Caki2 (cell line): Measurements from ENCODE around the gene ZNF653. TPM values are rescaled to one million over a fixed set of nuclear protein-coding genes. Genes with fewer than 3 reads are reported as not detected.

Source experiments
- DNase-seq: peaks from one replicate; pipeline ENCODE4 v3.0.0-alpha.2; 2015; ENCODE audit warnings: low read depth
- in situ Hi-C: cut with HindIII; loops from 2 replicates; pipeline ENCODE4 v1.10.0; 2016; ENCODE audit warnings: low sequenced_read_pairs, low pct_unique_long_range_greater_than_20kb, mixed read lengths
- total RNA-seq: library from RNA; depleted of rRNA; stranded (reverse); fragments of >200 nt; shearing (Covaris generic); gene quantifications from 2 replicates; pipeline ENCODE4 v1.2.3, GENCODE V29; 2014; ENCODE audit warnings: low replicate concordance; rRNA removed

ZNF653 gene, protein sequence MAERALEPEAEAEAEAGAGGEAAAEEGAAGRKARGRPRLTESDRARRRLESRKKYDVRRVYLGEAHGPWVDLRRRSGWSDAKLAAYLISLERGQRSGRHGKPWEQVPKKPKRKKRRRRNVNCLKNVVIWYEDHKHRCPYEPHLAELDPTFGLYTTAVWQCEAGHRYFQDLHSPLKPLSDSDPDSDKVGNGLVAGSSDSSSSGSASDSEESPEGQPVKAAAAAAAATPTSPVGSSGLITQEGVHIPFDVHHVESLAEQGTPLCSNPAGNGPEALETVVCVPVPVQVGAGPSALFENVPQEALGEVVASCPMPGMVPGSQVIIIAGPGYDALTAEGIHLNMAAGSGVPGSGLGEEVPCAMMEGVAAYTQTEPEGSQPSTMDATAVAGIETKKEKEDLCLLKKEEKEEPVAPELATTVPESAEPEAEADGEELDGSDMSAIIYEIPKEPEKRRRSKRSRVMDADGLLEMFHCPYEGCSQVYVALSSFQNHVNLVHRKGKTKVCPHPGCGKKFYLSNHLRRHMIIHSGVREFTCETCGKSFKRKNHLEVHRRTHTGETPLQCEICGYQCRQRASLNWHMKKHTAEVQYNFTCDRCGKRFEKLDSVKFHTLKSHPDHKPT
- total RNA-seq, result 4.6 and 43.5 TPM in 2 replicates

DNA sequence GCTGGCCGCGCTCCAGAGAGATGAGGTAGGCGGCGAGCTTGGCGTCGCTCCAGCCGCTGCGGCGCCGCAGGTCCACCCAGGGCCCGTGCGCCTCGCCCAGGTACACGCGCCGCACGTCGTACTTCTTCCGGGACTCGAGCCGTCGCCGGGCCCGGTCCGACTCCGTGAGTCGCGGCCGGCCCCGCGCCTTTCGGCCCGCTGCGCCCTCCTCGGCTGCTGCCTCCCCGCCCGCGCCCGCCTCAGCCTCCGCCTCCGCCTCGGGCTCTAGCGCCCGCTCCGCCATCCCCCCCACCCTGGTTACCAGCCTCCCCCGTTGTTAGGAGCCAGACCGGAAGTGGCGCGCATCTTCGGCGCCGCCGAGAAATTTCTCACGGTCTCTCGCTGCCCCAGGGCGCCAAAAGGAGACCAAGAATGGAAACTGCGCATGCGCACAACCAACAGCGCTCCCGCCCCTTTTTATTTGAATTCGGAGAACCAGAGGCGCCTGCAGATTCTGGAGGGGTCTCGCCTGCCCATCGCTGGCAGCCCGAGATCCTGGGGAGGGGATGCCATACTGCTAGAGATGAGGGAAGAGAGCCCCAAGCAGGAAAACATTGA lies at the start of gene ZNF653:
Gene ZNF653, minus strand, starts transcription at position 336 of the 597 bp plus-strand sequence. Its CDS starts 53 bp downstream, at position 283.
- in situ Hi-C loops, result no loop called here
- DNase-seq, result peak; percentile 92

DNA sequence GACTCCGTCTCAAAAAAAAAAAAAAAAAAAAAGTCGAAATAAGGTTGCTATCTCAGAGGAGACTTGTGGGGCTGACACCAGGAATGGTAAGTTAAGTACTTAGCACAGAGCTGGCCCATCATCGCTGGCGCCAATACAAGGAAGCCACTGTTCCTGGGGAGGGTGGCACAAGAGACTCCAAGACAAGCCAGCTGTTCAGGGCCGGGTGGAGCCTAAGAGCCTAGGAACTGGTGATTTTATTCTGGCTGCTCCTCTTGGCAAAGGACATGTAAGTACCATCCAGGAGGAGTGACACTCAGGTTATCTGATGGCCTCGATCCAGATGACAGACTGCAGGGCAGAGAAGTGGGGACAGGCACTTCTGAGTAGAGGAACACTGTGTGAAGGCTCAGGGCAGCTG lies 49.6 kb upstream of the ZNF653 start:
- in situ Hi-C loops, result no loop called here
- no peak for DNase-seq

DNA sequence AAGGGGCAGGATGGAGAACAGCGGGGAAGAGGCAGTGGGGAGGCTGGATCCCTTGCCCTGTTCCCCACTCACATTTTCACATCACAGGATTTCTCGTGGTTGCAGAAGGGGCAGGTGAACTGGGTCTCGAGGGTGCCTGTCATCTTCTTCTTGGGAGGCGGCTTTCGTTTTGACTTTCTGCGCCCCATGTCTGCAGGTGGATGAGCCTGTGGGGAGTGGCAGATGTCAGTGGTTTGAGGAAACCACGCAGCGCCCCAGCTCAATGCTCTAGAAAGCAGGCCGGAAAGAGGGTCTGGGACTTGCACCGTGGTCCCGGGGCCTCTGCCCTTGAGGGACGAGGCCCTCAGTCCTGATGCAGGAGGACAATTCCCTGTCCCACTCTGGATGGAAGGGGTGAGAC lies 48.5 kb upstream of the ZNF653 start:
- DNase-seq, result no peak
- in situ Hi-C loops, result no loop called here

DNA sequence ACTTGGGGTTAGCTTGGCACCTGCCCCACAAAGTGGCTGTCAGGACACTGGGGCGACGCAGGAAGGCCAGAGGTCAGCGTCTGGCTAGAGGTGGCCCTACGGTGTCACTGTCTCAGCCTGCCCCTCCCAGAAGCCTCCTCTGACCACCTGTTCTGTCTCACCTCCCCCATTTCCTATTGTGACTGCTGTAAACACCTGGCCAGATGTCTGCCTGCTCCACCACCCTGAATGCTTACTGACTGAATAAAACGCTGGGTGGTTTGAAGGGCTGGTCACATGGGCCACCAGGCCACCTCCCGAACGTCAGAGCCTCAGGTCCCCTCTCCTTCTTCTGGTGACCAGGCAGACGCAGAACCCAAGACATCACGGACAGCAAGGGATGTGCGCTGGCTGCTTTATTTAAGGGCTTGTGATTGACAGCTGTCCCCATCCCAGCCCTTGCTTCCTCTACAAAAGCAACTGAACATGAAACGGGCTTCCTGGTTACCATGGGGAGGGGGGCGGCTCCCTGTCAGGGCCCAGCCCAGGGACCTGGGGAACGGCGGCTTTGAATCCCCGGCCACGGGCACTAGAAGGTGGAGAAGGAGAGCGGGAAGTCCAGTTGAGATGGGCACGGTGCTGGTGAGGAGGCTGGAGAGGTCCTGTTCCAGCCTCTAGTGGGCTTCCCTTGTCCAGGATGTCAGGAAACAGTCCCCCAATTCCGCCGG lies 47.2 kb upstream of the ZNF653 start:
- DNase-seq, result no peak
- in situ Hi-C loops, result no loop called here

DNA sequence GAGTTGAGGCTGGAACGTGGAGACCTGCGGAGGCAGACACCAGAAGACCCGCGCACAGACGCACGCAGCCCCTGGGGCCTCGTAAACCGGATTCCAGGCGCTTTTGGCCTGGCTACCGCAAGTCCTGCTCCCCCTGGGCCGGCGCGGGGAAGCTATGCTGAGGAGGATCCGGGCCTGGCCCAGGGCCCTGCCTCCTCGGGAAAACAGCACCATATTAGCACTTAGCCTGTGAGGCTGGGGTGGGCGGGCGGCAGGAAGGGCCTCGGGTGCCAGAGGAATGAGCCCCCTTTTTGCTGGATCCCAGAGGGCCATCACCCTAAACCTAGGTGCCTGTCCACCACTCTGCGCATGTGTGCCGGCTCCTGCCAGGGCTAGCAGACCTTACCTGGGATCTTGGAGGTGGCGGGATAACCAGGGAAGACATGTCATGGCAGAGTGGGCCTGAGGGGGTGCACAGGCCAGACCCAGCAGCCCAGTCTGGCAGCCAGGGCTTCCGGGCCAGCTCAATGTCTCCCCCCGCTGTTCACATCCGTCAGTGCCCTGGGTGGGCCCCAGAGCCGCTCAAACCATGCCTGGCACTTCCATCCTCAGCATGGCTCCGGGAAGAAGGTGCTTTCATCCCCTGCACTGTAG lies 46.1 kb upstream of the ZNF653 start:
- in situ Hi-C loops, result no loop called here
- DNase-seq, result no peak

DNA sequence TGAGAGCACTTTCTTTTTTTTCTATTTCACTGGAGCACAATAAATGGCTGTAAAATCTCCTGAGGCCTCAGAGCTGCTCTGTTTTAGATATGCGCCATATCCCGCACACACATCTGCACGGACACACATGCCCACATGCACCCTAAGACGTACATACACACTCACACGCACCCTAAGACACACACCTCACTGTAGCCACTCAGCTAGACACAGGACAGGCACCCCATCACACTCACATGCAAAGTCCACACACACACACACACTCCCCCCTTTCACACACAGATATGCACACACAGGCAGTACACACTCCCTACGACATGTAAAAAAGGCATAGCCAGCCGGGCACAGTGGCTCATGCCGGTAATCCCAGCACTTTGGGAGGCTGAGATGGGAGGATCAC lies 44.6 kb upstream of the ZNF653 start:
- DNase-seq, result no peak
- in situ Hi-C loops, result no loop called here

DNA sequence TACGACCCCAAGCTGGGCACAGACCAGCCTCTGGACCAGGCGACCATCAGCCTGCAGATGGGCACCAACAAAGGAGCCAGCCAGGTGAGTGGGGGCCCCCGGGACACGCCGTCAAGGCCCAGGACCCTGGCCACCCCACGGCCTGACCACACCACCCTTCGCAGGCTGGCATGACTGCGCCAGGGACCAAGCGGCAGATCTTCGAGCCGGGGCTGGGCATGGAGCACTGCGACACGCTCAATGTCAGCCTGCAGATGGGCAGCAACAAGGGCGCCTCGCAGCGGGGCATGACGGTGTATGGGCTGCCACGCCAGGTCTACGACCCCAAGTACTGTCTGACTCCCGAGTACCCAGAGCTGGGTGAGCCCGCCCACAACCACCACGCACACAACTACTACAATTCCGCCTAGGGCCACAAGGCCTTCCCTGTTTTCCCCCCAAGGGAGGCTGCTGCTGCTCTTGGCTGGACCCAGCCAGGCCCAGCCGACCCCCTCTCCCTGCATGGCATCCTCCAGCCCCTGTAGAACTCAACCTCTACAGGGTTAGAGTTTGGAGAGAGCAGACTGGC lies 43.8 kb upstream of the ZNF653 start:
- in situ Hi-C loops, result no loop called here
- DNase-seq, result no peak

DNA sequence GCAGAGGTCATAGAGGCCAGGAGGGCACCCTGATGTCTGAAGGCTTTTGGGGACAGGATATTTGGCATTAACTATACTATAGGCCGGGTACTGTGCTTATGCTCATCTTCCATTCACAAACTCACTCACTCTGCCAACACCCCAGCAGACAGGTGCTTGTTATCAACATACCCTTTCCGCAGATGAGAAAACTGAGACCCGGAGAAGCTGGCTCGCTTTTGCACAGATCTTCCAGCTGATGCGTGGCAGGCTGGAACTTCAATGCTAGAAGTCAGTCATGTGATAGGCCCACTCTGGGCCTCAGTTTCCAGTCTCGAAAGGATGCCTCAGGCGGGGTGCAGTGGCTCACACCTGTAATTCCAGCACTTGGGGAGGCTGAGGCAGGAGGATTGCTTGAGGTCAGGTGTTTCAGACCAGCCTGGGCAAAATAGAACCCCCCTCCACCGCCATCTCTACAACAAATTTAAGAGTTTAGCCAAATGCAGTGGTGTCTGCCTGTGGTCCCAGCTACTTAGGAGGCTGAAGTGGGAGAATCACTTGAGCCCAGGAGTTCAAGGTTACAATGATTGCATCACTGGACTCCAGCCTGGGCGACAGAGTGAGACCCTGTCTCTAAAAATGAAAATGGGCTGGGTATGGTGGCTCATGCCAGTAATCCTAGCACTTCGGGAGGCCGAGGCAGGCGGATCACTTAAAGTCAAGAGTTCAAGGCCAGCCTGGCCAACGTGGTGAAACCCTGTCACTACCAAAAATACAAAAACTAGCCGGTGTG lies 42.5 kb upstream of the ZNF653 start:
- DNase-seq, result no peak
- in situ Hi-C loops, result no loop called here

DNA sequence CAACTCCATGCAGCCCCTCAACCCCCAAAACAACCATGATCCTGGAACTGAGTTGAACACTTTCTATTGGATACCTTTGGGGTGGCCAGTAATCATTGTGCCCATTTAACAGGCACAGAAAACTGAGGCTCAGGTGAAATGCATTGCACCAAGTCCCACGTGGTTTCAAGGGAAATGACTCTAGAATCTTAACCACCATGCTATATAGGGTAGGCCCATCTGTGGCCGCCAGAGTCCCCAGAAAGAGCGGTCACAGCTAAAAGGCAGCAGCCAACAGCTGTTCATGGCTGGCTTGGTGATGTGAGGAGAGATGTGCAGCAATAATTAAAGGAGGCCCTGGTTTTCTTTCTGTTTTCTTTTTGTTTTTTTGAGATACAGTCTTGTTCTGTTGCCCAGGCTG lies 35.6 kb upstream of the ZNF653 start:
- in situ Hi-C loops, result no loop called here
- no peak for DNase-seq

DNA sequence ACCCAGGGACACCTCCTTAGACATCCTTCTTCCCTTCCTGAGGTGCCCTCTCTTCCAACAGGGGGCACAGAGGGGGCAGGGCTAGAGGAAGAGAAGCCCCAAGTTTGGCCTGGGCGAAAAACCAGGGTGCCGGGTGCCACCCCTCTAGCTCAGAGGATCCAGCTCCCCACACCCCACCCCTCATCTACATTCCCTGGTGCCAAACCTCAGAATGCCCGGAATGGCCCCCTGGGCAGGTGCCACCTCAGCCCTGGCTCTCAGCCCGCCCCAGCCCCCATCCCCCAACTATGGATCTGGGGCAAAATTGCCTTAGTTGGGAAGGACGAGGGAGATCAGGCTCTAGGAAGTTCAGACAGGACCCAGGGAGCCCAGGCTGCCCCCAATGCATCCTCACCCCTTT lies 35.0 kb upstream of the ZNF653 start:
- in situ Hi-C loops, result no loop called here
- no peak for DNase-seq

DNA sequence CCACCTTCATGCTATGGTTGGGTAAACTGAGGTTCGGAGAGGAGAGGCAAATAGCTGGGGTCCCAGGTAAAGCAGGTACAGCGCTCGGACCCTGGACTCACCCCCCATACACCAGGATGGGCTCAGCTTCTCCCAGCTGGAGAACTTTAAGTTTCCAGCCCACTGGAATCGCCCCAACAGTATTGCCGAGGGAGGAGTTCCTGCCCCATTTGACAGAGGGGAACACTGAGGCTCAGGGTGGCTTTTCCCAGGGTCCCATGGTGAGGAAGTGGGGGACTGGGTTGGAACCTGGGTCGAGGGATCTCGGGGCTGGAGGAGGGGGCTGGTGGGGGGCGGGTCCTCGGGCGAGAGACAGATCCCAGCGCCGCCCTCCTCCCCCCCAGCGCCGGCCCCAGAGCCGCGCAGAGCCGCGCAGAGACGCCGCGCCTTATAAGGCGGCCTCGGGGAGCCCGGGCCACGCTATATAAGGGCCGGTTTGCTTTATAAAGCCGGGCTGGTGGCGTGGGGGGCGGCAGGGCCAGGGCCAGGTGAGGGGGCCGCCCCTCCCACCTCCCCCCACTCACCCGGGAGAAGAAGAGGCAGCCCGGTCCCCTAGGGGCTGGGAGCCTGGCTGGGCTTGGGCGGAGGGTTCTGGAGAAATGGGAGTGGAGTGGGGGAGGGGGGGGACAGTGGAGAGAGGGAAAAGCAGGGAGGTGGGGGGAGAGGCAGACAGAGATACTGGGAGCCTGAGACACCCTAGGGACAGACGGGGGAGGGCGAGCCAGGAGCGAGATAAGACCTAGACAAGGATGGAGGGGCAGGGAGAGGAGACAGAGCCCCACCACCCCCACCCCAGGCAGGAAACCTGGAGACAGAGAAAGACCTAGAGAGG lies 34.1 kb upstream of the ZNF653 start:
- DNase-seq, result no peak
- in situ Hi-C loops, result no loop called here

DNA sequence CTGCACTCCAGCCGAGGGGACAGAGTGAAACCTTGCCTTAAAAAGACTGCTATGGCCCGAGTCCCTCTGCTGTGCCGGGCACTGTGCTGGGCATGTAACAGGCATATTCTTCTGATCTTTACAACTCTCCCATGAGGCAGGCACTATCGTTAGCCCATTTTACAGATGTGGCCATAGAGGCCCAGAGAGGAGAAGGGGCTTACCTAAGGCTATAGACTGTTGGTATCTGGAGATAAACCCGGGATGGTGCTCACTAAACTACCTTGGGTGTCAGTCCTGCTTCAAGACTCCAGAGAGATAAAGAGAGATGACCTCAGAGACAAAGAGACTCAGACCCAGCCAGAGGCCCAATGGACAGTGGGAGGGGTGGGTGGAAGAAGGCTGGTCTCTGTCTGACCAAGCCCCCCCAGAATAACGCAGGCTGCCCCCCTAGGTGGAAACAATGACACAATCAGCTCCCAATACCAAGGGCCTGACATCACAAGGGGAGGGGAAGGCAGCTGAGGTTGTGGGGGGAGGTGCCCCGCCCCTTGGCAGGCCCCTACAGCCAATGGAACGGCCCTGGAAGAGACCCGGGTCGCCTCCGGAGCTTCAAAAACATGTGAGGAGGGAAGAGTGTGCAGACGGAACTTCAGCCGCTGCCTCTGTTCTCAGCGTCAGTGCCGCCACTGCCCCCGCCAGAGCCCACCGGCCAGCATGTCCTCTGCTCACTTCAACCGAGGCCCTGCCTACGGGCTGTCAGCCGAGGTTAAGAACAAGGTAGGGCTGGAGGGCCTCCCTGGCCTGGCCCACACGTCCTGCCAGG lies 32.8 kb upstream of the ZNF653 start, which contains the start of gene CNN1:
Gene CNN1, plus strand, starts transcription at position 620 of the 805 bp plus-strand sequence. Its CDS starts 77 bp downstream, at position 697.
- no peak for DNase-seq
- in situ Hi-C loops, result no loop called here

DNA sequence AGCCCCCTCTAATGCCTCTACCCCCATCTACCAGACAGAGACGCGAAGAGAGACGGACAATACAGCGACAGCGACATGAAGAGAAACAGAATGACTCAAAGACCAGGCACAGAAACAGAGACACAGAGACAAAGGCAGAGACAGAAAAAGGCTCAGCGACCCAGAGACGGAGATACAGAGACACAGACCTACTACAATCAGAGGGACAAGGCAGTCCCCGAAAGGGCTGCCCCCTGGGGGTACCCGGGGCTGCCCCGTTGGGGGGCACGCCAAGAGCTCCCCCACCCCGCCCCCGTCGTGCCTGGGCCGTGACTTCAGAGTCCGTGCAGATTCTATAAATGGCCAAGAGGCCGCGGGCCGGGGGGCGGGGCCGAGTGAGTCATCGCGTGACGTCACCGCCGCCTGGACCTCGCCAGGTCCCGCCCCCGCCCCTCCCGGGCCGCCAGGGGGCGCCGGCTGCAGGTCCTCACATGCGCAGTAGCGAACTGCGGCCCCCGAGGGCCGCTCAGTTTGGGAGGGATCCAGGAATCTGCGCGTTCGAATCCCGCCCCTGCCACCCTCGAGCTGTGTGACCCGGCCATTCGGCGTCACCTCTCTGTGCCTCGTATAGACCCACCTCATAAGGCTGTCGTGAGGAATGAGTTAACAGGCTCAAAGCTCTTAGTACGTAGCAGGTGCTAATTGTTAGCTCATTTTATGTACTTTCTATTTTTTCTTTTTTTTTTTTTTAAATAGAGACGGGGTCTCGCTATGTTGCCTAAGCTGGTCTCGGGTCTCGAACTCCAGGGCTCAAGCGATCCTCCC lies 30.4 kb upstream of the ZNF653 start:
- in situ Hi-C loops, result no loop called here
- DNase-seq, result peak; percentile 94

DNA sequence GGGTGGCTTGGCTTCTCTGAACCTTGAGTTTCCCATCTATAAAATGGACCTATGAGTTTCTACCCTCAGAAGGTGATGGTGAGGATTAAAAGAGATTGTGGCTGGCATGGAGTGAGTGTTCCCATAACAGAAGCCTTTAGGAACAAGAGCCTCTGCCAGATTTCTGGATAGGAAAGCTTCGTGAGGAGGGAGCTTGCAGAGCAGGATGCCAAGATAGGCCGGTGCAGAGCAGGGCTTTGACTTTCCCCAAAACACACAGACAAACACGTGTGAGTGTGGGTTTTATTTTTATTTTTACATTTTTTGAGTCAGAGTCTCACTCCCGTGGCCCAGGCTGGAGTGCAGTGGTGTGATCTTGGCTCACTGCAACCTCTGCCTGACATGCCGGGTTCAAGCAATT lies 29.3 kb upstream of the ZNF653 start:
- in situ Hi-C loops, result no loop called here
- no peak for DNase-seq

DNA sequence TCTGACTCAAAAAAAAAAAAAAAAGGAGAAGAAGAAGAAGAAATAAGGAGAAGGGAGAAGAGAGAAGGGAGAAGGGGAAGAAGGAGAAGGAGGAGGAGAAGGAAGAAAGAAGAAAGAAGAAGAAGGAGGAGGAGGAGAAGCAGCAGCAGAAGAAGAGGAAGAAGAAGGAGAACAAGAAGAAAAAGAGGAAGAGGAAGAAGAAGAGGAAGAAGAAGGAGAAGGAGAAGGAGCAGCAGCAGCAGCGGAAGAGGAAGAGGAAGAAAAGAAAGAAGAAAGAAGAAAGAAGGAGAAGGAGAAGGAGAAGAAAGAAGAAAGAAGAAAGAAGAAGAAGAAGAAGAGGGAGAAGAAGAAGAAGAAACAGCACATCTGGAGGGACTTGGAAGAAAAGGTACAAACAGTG lies 28.9 kb upstream of the ZNF653 start:
- DNase-seq, result no peak
- in situ Hi-C loops, result no loop called here
